NB4 (cell line): ENCODE results near the gene BICDL2.
A peak's percentile ranks its signal among the peaks of the same experiment; 100 is the strongest.
"Not testable (repeated sequence)": the region's sequence is repeated elsewhere in the genome, so short reads cannot be mapped to it uniquely, and the experiment has no call there.

ENCODE experiments used
- DNase-seq: peaks from one replicate; pipeline ENCODE4 v3.0.0; 2010; ENCODE audit warnings: low read depth
- H3K4me3 ChIP-seq: one replicate; pipeline ENCODE4 v1.5.1; 2011; ENCODE audit warnings: mild to moderate bottlenecking, low read depth, low read length, moderate library complexity
- CTCF ChIP-seq: IDR thresholded peaks from one replicate; pipeline ENCODE4 v1.5.1; 2012; ENCODE audit warnings: low read depth, low read length
- MAX ChIP-seq: IDR thresholded peaks from 2 replicates; pipeline ENCODE4 v1.6.1; 2011; ENCODE audit warnings: low read depth, low read length
- MYC ChIP-seq: IDR thresholded peaks from 2 replicates; pipeline ENCODE4 v1.6.1; 2011; ENCODE audit warnings: low read depth, low read length
- POLR2A ChIP-seq: IDR thresholded peaks from 2 replicates; pipeline ENCODE4 v1.6.1; 2011; ENCODE audit warnings: mild to moderate bottlenecking; ENCODE audit not compliant: insufficient read length; ENCODE audit errors: extremely low read depth

Gene BICDL2

GRCh38 chr16:3058139-3059030, 21.6 kb upstream of the BICDL2 start:
- H3K4me3 ChIP-seq: peak overlapping the region; percentile 61
- DNase-seq: peak; percentile 75
- no peak for TF ChIP-seq MAX
- peak; percentile 30 for TF ChIP-seq CTCF
- no peak for TF ChIP-seq MYC
- no peak for TF ChIP-seq POLR2A

GRCh38 chr16:3057181-3058138, 20.7 kb upstream of the BICDL2 start:
- H3K4me3 ChIP-seq: peak overlapping the region; percentile 28
- DNase-seq: no peak
- TF ChIP-seq CTCF (no peak), MAX (no peak), POLR2A (no peak), MYC (no peak)

- TF ChIP-seq POLR2A (no peak), CTCF (no peak), MAX (no peak), MYC (no peak)
- H3K4me3 ChIP-seq: no peak overlapping the region
- no peak for DNase-seq
These were observed 19.8 kb upstream of the BICDL2 start for GRCh38 chr16:3056336-3057180.

- not testable (repeated sequence) for DNase-seq, H3K4me3 ChIP-seq
These were observed 19.0 kb upstream of the BICDL2 start for GRCh38 chr16:3055734-3056115.

- peak; percentile 87 for DNase-seq
- H3K4me3 ChIP-seq: no peak overlapping the region
- TF ChIP-seq POLR2A (no peak), CTCF (no peak), MAX (no peak; the same call in 1 of the 2 replicates), MYC (no peak)
These were observed 18.4 kb upstream of the BICDL2 start for GRCh38 chr16:3054965-3055733.

GRCh38 chr16:3053330-3053710, 16.6 kb upstream of the BICDL2 start:
- peak; percentile 44 for DNase-seq
- H3K4me3 ChIP-seq: not testable (repeated sequence)

GRCh38 chr16:3052571-3053329, 16.0 kb upstream of the BICDL2 start:
- not testable (repeated sequence) for H3K4me3 ChIP-seq, DNase-seq
